H9 (cell line): ENCODE data around the gene DIP2C. TPM values are rescaled to one million over a fixed set of nuclear protein-coding genes. Genes with fewer than 3 reads are reported as not detected.

ENCODE experiments used
- DNase-seq: peaks from one replicate; pipeline ENCODE4 v3.0.0-alpha.2; 2017
- H2AFZ ChIP-seq: one replicate; pipeline ENCODE4 v1.6.1; 2013; ENCODE audit warnings: mild to moderate bottlenecking, low read length, control low read depth, moderate library complexity
- H2AK5ac ChIP-seq: 2 replicates; pipeline ENCODE4 v1.6.1; 2013; ENCODE audit warnings: low read length, control low read depth, mixed read lengths; ENCODE audit not compliant: insufficient read length
- H2BK120ac ChIP-seq: one replicate; pipeline ENCODE4 v1.6.1; 2013; ENCODE audit warnings: low read depth, mild to moderate bottlenecking, low read length, control low read depth, inconsistent platforms; ENCODE audit not compliant: poor library complexity, severe bottlenecking
- H2BK12ac ChIP-seq: 2 replicates; pipeline ENCODE4 v1.6.1; 2013; ENCODE audit warnings: low read length, control low read depth, mixed read lengths, low read depth; ENCODE audit not compliant: insufficient read length
- H2BK15ac ChIP-seq: 2 replicates; pipeline ENCODE4 v1.6.1; 2013; ENCODE audit warnings: low read depth, low read length, control low read depth
- H2BK20ac ChIP-seq: one replicate; pipeline ENCODE4 v1.6.1; 2013; ENCODE audit warnings: low read depth, mild to moderate bottlenecking, low read length, control low read depth, inconsistent platforms; ENCODE audit not compliant: poor library complexity, severe bottlenecking
- H2BK5ac ChIP-seq: 2 replicates; pipeline ENCODE4 v1.6.1; 2013; ENCODE audit warnings: low read length, control low read depth, mixed read lengths; ENCODE audit not compliant: insufficient read length
- H3K14ac ChIP-seq: 2 replicates; pipeline ENCODE4 v1.6.1; 2013; ENCODE audit warnings: low read length, control low read depth; ENCODE audit not compliant: insufficient read depth
- H3K18ac ChIP-seq: 2 replicates; pipeline ENCODE4 v1.6.1; 2013; ENCODE audit warnings: low read depth, mild to moderate bottlenecking, mixed read lengths, low read length, control low read depth; ENCODE audit not compliant: insufficient read length
- H3K23ac ChIP-seq: 2 replicates; pipeline ENCODE4 v1.6.1; 2013; ENCODE audit warnings: low read length, control low read depth, mixed read lengths, low read depth; ENCODE audit not compliant: insufficient read length
- H3K23me2 ChIP-seq: 2 replicates; pipeline ENCODE4 v1.6.1; 2013; ENCODE audit warnings: low read depth, mild to moderate bottlenecking, mixed read lengths, low read length, control low read depth; ENCODE audit not compliant: insufficient read length, poor library complexity, severe bottlenecking
- H3K27ac ChIP-seq: 2 replicates; pipeline ENCODE4 v1.5.1; 2013; ENCODE audit warnings: low read length, control low read depth, mixed read lengths, low read depth; ENCODE audit not compliant: insufficient read length
- H3K27me3 ChIP-seq: 2 replicates; pipeline ENCODE4 v1.6.1; 2013; ENCODE audit warnings: low read length, control low read depth, inconsistent platforms; ENCODE audit not compliant: insufficient read depth
- H3K4ac ChIP-seq: 2 replicates; pipeline ENCODE4 v1.6.1; 2013; ENCODE audit warnings: low read depth, mild to moderate bottlenecking, control low read depth, inconsistent platforms, low read length, moderate library complexity
- H3K4me1 ChIP-seq: 2 replicates; pipeline ENCODE4 v1.6.1; 2013; ENCODE audit warnings: low read length, control low read depth, inconsistent platforms; ENCODE audit not compliant: insufficient read depth
- H3K4me2 ChIP-seq: 2 replicates; pipeline ENCODE4 v1.6.1; 2013; ENCODE audit warnings: low read length, control low read depth, mixed read lengths; ENCODE audit not compliant: insufficient read length, insufficient read depth
- H3K56ac ChIP-seq: 2 replicates; pipeline ENCODE4 v1.6.1; 2013; ENCODE audit warnings: low read depth, mild to moderate bottlenecking, mixed read lengths, low read length, control low read depth; ENCODE audit not compliant: insufficient read length
- H3K79me1 ChIP-seq: 2 replicates; pipeline ENCODE4 v1.6.1; 2013; ENCODE audit warnings: low read depth, mild to moderate bottlenecking, moderate library complexity, low read length, control low read depth, inconsistent platforms; ENCODE audit not compliant: insufficient read depth, poor library complexity, severe bottlenecking
- H3K79me2 ChIP-seq: 2 replicates; pipeline ENCODE4 v1.6.1; 2013; ENCODE audit warnings: low read length, control low read depth, inconsistent platforms; ENCODE audit not compliant: insufficient read depth
- H3K9ac ChIP-seq: 2 replicates; pipeline ENCODE4 v1.6.1; 2013; ENCODE audit warnings: low read length, control low read depth, mixed read lengths; ENCODE audit not compliant: insufficient read length; ENCODE audit errors: extremely low read depth
- H3K9me3 ChIP-seq: one replicate; pipeline ENCODE4 v1.6.1; 2013; ENCODE audit warnings: low read depth, low read length, inconsistent platforms; ENCODE audit not compliant: control insufficient read depth
- H3T11ph ChIP-seq: one replicate; pipeline ENCODE4 v1.6.1; 2013; ENCODE audit warnings: mild to moderate bottlenecking, low read length, control low read depth, inconsistent platforms
- H4K20me1 ChIP-seq: one replicate; pipeline ENCODE4 v1.6.1; 2013; ENCODE audit not compliant: control insufficient read depth, insufficient read length, insufficient read depth
- H4K5ac ChIP-seq: 2 replicates; pipeline ENCODE4 v1.6.1; 2013; ENCODE audit warnings: low read depth, mild to moderate bottlenecking, mixed read lengths, low read length, control low read depth; ENCODE audit not compliant: insufficient read length
- H4K8ac ChIP-seq: replicated peaks from 2 replicates; pipeline ENCODE4 v1.6.1; 2013; ENCODE audit warnings: low read length, control low read depth, mixed read lengths, low read depth; ENCODE audit not compliant: insufficient read length
- H4K91ac ChIP-seq: 2 replicates; pipeline ENCODE4 v1.6.1; 2013; ENCODE audit warnings: low read depth, mild to moderate bottlenecking, moderate library complexity, mixed read lengths, low read length, control low read depth; ENCODE audit not compliant: insufficient read length
- H3K27ac Mint-ChIP-seq, 3 experiments: 2 replicates in 2 of 3; 3 replicates in 1 of 3; pipeline ENCODE4 v1.8.0; 2020 to 2021; ENCODE audit warnings: mixed read lengths in 3 of 3, mild to moderate bottlenecking in 1 of 3, moderate library complexity in 1 of 3
- H3K27me3 Mint-ChIP-seq: 2 replicates; pipeline ENCODE4 v1.8.0; 2021; ENCODE audit warnings: low read depth, mild to moderate bottlenecking, moderate library complexity, mixed read lengths
- H3K36me3 Mint-ChIP-seq, 3 experiments: 2 replicates in 2 of 3; 3 replicates in 1 of 3; pipeline ENCODE4 v1.8.0; 2020 to 2021; ENCODE audit warnings: low read depth in 3 of 3, mixed read lengths in 3 of 3; ENCODE audit not compliant: insufficient read depth in 1 of 3
- H3K4me1 Mint-ChIP-seq, 2 experiments: 2 replicates each; pipeline ENCODE4 v1.8.0; 2020; ENCODE audit warnings: mixed read lengths in 2 of 2
- H3K4me3 Mint-ChIP-seq, 2 experiments: 2 replicates in 1 of 2; 3 replicates in 1 of 2; pipeline ENCODE4 v1.8.0; 2020 to 2021; ENCODE audit warnings: mild to moderate bottlenecking in 2 of 2, mixed read lengths in 2 of 2, moderate library complexity in 1 of 2
- H3K9me3 Mint-ChIP-seq, 2 experiments: 2 replicates in 1 of 2; 3 replicates in 1 of 2; pipeline ENCODE4 v1.8.0; 2020; ENCODE audit warnings: mild to moderate bottlenecking in 2 of 2, mixed read lengths in 2 of 2, moderate library complexity in 1 of 2
- CTCF ChIP-seq: fragments of 200-600 bp; sonication (generic); conservative IDR thresholded peaks from 3 replicates; pipeline ENCODE4 v1.8.0; 2021; ENCODE audit warnings: antibody characterized with exemption, mild to moderate bottlenecking
- WGBS: extraction: QIAGEN DNeasy Blood & Tissue Kit; methylation state at CpG from one replicate; pipeline ENCODE4 v1.1.7; 2013; ENCODE audit warnings: missing lambda C conversion rate, low lambda C conversion rate, mixed read lengths; ENCODE audit not compliant: insufficient read length; ENCODE audit errors: extremely low coverage; 5-methylcytosine and 5-hydroxymethylcytosine counted together
- total RNA-seq: library from RNA; stranded (reverse); gene quantifications from 2 replicates; pipeline ENCODE4 v1.2.1, GENCODE V29; 2021

Gene DIP2C
- total RNA-seq, 1 experiment from 2014 or later, result 7.9 TPM

- Histone ChIP-seq H2BK20ac (no peak overlapping the region), H2AK5ac (no peak overlapping the region), H3K23ac (no peak overlapping the region), H3K9me3 (no peaks in the 10 kb centered on the region), H2BK12ac (no peak overlapping the region), H3K27me3 (no peaks in the 10 kb centered on the region), H3K23me2 (no peaks in the 10 kb centered on the region), H3K79me1 (no peaks in the 10 kb centered on the region), H3K4me2 (no peak overlapping the region), H3K9ac (no peak overlapping the region), H3K14ac (no peak overlapping the region), H3K18ac (no peak overlapping the region), H4K8ac (no peak overlapping the region), H2BK5ac (no peak overlapping the region), H3T11ph (no peak overlapping the region), H3K79me2 (no peaks in the 10 kb centered on the region), H2BK15ac (no peak overlapping the region), H4K91ac (no peak overlapping the region), H2AFZ (no peak overlapping the region), H3K4ac (no peak overlapping the region), H4K20me1 (no peaks in the 10 kb centered on the region), H3K27ac (no peak overlapping the region), H2BK120ac (no peak overlapping the region), H4K5ac (no peak overlapping the region), H3K56ac (no peak overlapping the region), H3K4me1 (no peaks in the 10 kb centered on the region)
- no peaks in the 10 kb centered on the region for H3K27me3 Mint-ChIP-seq
- DNase-seq, result no peak
- peaks cover 0 to 2% of the 10 kb centered on the region in 2 experiments; a peak in 1 of 5 replicates for H3K9me3 Mint-ChIP-seq
- no CpG with 5 or more reads among the region's 4 CpGs for WGBS
- peaks cover 4 to 13% of the 10 kb centered on the region in 2 experiments for H3K4me1 Mint-ChIP-seq
- H3K27ac Mint-ChIP-seq, result no peak overlapping the region
- no peak for TF ChIP-seq CTCF
- no peaks in the 10 kb centered on the region; a peak in 1 of 7 replicates for H3K36me3 Mint-ChIP-seq
- H3K4me3 Mint-ChIP-seq, result no peak overlapping the region
Measured at GRCh38 chr10:293636-294035, 395.8 kb downstream of the DIP2C start.
